KOPT-K1 (cell line): ENCODE results near the gene TMEM33.
"Not testable (repeated sequence)": the region's sequence is repeated elsewhere in the genome, so short reads cannot be mapped to it uniquely, and the experiment has no call there.

Source experiments
- H3K27ac ChIP-seq: fragments of 200-600 bp; sonication (generic); 2 replicates; pipeline ENCODE4 v1.5.1; 2016; ENCODE audit warnings: antibody characterized with exemption, mild to moderate bottlenecking, low read depth, low read length; ENCODE audit not compliant: poor library complexity, severe bottlenecking
- H3K36me3 ChIP-seq: fragments of 200-600 bp; sonication (generic); 2 replicates; pipeline ENCODE4 v1.5.1; 2017; ENCODE audit warnings: antibody characterized with exemption, mild to moderate bottlenecking, low read length, moderate library complexity; ENCODE audit not compliant: insufficient read depth
- H3K9me3 ChIP-seq: fragments of 200-600 bp; sonication (generic); 2 replicates; pipeline ENCODE4 v1.5.1; 2017; ENCODE audit warnings: antibody characterized with exemption, low read length, mild to moderate bottlenecking; ENCODE audit not compliant: insufficient read depth, poor library complexity, severe bottlenecking

The TMEM33 gene

GRCh38 chr4:41934901-41935651 lies at the start of gene TMEM33:
TSS of gene TMEM33 (plus strand) at chr4:41935429. CDS start at chr4:41935485, 56 bp downstream.
- H3K27ac ChIP-seq, result peak within 1 kb of the TSS; percentile 85
- H3K9me3 ChIP-seq, result no peaks in the 10 kb centered on the region
- H3K36me3 ChIP-seq, result peaks cover 31% of the 10 kb centered on the region

GRCh38 chr4:41885456-41885855 lies 49.8 kb upstream of the TMEM33 start:
- Histone ChIP-seq H3K27ac (no peak overlapping the region), H3K9me3 (peaks cover 20% of the 10 kb centered on the region), H3K36me3 (no peaks in the 10 kb centered on the region)

- Histone ChIP-seq H3K9me3 (peaks cover 1% of the 10 kb centered on the region), H3K27ac (no peak overlapping the region), H3K36me3 (no peaks in the 10 kb centered on the region)
Measured at GRCh38 chr4:41887277-41887676, 48.0 kb upstream of the TMEM33 start.

- H3K36me3 ChIP-seq, result no peaks in the 10 kb centered on the region
- H3K9me3 ChIP-seq, result no peaks in the 10 kb centered on the region
- no peak overlapping the region for H3K27ac ChIP-seq
Measured at GRCh38 chr4:41887821-41888686, 47.2 kb upstream of the TMEM33 start.

GRCh38 chr4:41888687-41889074 lies 46.5 kb upstream of the TMEM33 start:
- H3K9me3 ChIP-seq, result no peaks in the 10 kb centered on the region
- no peaks in the 10 kb centered on the region for H3K36me3 ChIP-seq
- H3K27ac ChIP-seq, result no peak overlapping the region

- H3K9me3 ChIP-seq, result no peaks in the 10 kb centered on the region
- H3K36me3 ChIP-seq, result no peaks in the 10 kb centered on the region
- no peak overlapping the region for H3K27ac ChIP-seq
Measured at GRCh38 chr4:41889317-41889716, 45.9 kb upstream of the TMEM33 start.

- no peaks in the 10 kb centered on the region for H3K36me3 ChIP-seq
- H3K27ac ChIP-seq, result no peak overlapping the region
- no peaks in the 10 kb centered on the region for H3K9me3 ChIP-seq
Measured at GRCh38 chr4:41890085-41890484, 45.1 kb upstream of the TMEM33 start.

GRCh38 chr4:41896648-41897047 lies 38.6 kb upstream of the TMEM33 start:
- H3K27ac ChIP-seq, result no peak overlapping the region
- no peaks in the 10 kb centered on the region for H3K9me3 ChIP-seq
- H3K36me3 ChIP-seq, result no peaks in the 10 kb centered on the region

- Histone ChIP-seq H3K36me3 (no peaks in the 10 kb centered on the region), H3K9me3 (no peaks in the 10 kb centered on the region), H3K27ac (no peak overlapping the region)
Measured at GRCh38 chr4:41897698-41898097, 37.5 kb upstream of the TMEM33 start.

- not testable (repeated sequence) for H3K36me3 ChIP-seq, H3K9me3 ChIP-seq, H3K27ac ChIP-seq
Measured at GRCh38 chr4:41909136-41909535, 26.1 kb upstream of the TMEM33 start.

GRCh38 chr4:41912546-41912945 lies 22.7 kb upstream of the TMEM33 start:
- no peaks in the 10 kb centered on the region for H3K9me3 ChIP-seq
- H3K36me3 ChIP-seq, result no peaks in the 10 kb centered on the region
- H3K27ac ChIP-seq, result no peak overlapping the region

- Histone ChIP-seq H3K9me3 (no peaks in the 10 kb centered on the region), H3K27ac (no peak overlapping the region), H3K36me3 (no peaks in the 10 kb centered on the region)
Measured at GRCh38 chr4:41913509-41913908, 21.7 kb upstream of the TMEM33 start.

- no peak overlapping the region for H3K27ac ChIP-seq
- no peaks in the 10 kb centered on the region for H3K36me3 ChIP-seq
- peaks cover 25% of the 10 kb centered on the region for H3K9me3 ChIP-seq
Measured at GRCh38 chr4:41918278-41918677, 17.0 kb upstream of the TMEM33 start.

GRCh38 chr4:41920416-41920815 lies 14.8 kb upstream of the TMEM33 start:
- H3K9me3 ChIP-seq, result peaks cover 25% of the 10 kb centered on the region
- not testable (repeated sequence) for H3K36me3 ChIP-seq

GRCh38 chr4:41921476-41921875 lies 13.8 kb upstream of the TMEM33 start:
- no peaks in the 10 kb centered on the region for H3K36me3 ChIP-seq
- peaks cover 25% of the 10 kb centered on the region for H3K9me3 ChIP-seq
- H3K27ac ChIP-seq, result no peak overlapping the region

More at GRCh38 chr4:41920416-41920815, 14.8 kb upstream of the TMEM33 start:
- H3K27ac ChIP-seq, result not testable (repeated sequence)
